NCI-H2196 (cell line): Measurements from ENCODE around the gene NFIX.
A peak's percentile ranks its signal among the peaks of the same experiment; 100 is the strongest.

Experiments
- DNase-seq: peaks from one replicate; lab custom pipeline; 2025; ENCODE audit not compliant: unreplicated experiment; lab: John Stamatoyannopoulos, UW

Gene NFIX

DNA sequence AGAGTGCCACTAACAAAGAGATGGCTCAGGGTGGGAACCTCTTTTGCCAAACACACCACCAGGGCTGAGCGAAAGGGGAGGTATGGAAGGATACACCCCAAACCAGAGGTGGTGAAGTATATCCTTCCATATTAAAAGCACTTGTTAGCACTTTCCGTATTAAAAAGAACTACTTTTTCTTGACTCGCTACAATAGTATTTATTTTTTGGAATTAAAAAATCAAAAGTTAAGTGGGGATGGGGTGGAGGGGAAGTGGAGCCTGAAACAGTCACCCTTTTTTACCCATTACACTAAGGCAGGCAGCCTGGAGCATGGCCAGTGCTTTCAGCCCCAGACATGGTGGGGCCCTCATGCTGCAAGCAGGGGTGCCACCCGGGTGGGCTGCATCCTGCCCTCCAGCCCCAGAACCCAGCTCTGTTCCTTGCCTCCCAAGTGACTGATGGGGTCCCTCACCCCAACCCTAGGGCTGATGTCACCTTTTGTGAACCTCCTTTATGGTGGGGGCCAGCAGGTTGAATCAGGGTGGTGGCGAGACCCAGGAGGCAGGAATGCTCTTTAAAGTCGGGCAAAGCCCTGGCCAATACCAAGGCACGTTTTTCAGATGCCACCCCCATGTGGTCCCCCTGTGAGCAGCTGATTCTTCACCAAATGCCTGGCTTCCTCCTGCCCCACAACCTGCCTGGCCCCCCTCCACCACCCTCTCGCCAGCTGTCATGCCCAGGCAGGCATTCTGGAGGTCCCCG is 76.3 kb downstream of the NFIX start:
- no peak for DNase-seq

DNA sequence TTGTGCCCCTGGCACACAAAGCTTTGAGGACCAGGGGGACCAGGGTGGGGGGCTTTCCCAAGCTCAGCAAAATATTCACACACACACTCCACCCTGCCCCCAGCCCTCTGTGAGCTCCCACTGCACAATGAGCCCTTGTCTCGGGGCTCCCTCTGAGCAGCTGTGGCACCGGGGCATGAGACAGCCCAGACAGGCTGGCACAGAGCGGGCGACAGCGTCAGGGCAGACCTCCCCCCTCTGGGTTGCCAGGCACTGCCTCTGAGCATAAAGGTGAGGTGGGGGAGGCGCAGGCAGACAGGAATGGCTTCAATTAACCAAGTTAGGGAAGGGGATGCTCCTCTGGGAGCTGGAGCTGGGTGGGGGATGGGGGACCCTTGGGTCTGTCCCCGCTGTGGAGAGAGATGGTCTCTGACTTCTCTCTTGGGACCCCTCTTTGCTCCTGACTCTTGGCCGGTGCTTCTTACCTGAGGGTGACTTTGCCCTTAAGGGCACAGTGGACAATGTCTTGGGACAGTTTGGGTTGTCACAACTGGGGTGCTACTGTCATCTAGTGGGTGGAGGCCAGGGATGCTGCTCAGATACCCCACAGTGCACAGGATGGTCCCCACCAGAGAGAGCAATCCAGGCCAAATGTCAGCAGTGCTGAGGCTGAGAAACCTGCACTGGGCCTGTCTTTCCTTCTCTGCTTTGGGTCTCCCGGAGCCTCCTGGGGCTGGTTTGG is 77.1 kb downstream of the NFIX start:
- no peak for DNase-seq

DNA sequence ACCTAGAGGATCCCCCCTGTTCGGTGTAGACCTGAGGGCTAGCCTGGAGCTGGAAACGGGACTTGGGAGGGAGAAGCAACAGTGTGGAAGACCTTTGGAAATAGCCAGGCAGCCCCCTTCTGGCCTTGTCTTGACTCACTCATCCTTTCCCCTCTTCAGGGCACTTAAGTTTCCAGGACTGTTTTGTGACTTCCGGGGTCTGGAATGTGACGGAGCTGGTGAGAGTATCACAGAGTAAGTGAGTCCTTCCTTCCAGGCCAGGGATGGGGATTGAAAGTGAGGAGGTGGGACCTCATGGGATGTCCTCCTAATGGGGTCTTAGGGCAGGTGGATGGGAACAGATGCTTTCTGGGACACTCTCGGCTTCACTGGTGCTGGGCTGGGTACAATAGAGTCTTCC is 78.0 kb downstream of the NFIX start:
- DNase-seq = no peak

DNA sequence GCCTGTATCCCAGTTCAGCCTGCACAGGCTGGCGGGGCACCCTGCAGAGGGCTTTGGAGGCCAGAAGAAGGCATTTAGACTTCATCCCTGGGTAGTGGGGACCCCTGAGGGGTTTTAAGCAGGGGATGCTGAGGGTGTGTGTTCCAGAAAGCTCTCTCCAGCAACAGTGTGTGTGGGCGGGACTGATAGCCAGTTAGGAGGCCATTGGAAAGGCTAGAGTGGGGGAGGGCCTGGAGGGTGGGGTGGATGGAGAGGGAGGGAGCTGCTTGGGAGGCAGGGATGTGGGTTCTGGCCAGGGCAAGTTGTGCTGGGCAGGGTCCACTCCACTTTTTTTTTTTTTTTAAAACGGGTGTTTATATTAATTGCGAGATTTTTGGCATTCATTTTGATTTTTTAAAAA is 79.1 kb downstream of the NFIX start:
- DNase-seq = no peak

DNA sequence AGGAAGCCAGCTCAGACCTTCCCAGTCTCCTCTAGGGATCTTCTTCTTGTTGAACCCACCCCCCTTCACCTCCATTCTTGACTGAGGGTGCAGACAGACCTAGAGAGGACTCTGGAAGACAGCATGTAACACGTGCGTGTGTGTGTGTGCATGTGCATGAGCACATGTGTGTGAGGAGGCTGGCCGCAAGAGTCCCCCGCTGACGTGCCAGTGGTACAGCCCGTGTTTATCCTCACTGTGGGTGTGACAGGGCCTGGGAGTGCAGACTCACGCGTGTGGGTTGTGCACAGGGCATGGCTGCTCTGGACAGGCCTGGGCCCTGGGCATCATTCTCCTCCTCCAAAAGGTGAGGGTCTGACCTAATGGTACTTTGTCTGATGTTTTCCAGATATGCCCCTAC is 81.0 kb downstream of the NFIX start:
- no peak for DNase-seq

DNA sequence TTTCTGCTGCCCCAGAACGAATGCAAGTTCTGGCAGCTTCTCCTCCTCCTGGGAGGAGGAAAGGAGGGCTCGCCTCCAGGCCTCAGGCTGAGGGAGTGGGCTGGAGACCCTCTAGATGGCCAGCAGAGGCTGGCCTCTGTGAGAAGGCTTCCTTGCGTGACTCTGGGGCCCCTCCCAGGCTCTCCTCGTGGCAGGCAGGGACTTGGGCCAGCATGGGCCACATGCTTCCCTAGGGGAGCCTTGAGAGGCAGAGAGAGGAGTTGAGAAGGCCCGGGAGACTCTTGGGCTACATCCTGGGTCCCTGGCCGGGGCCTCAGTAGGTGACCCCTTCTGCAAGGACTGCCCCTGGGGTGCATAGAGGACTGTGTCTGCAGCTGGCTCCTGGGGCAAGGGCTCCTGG is 81.5 kb downstream of the NFIX start:
- DNase-seq = no peak

DNA sequence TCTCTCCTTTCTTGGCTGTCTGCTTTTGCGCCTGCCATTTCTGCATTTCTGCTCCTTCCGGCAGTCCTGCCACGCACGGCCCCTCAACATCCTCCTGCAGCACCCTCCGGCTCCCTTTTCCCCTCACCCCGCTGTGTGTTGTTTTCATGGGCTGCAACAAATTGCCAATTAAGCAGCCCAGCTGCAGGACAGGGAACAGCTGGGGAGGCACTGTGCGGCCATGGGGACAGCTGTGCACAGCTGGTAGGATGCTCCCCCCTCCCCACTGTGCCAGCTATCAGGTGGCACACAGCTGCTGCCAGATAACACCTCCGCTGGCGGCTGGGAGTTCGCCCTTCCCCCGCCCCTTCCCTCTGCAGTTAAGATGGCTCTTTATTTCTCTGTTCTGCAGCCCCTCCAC is 82.0 kb downstream of the NFIX start:
- DNase-seq = no peak

DNA sequence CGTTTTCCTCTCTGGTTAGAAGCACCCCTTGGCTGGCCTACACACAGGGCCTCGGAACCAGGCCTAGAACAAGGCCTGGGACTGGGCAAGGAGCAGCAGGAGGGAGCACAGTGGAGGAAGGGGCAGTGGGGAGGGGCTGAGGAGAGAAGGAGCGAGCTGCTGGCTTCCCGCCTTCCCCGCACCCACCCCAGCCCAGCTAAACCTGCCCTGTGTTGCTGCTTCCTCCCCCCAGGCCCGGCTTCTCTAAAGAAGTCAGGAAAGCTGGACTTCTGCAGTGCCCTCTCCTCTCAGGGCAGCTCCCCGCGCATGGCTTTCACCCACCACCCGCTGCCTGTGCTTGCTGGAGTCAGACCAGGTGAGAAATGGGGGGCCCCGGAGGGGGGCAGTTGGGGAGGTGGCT is 83.1 kb downstream of the NFIX start:
- DNase-seq = no peak

DNA sequence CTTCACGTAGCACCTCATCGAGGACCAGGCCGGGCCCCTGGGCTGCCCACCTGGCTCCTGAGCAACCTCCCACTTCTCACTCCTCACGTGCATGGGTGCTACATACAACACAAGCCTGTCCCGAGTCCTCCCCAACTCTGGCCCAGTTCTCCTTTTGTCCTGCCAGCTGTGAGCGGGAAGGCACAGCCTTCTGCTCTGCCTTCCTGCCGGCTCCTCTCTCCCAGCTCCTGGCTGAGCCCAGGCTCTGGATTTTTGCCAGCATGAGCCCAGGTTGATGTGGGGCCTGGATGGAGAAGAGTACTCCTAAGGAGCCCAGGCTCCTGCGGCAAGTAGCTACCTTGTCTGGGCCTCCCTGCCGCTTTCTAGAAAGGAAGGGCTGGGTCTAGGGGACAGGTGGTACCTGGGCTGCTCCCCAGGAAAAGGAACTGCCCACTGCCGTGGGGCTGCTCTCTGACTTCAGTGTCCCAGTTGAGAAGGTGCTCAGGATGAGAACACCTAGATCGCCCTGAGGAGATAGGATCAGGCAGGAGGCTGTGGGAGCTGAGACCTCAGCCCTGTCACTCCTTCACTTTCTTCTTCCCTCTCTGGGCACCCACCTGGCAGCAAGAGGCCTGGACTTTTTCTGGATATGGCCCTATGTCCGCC is 83.7 kb downstream of the NFIX start:
- DNase-seq = peak; percentile 42

DNA sequence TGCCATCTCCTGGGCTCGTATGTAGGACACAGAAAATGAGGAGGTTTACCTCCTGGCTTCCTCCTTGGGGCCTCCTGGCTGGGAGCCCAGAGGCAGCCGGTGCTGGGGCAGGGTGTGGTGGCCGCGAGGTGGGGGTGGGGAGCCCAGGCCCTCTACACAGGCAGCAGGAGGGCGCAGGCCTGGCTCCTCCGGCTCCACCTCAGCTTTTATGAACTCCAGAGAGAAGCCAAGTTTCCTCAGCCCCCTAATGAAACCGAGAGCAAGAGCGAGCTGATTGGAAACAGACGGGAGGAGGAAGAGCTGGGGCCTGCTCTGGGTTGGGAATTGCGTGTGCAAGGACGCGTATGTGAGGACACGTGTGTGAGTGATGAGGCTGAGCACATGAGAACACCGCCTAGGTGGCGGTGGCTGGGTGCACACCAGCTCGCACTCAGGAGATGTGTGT is 84.3 kb downstream of the NFIX start:
- peak; percentile 35 for DNase-seq

DNA sequence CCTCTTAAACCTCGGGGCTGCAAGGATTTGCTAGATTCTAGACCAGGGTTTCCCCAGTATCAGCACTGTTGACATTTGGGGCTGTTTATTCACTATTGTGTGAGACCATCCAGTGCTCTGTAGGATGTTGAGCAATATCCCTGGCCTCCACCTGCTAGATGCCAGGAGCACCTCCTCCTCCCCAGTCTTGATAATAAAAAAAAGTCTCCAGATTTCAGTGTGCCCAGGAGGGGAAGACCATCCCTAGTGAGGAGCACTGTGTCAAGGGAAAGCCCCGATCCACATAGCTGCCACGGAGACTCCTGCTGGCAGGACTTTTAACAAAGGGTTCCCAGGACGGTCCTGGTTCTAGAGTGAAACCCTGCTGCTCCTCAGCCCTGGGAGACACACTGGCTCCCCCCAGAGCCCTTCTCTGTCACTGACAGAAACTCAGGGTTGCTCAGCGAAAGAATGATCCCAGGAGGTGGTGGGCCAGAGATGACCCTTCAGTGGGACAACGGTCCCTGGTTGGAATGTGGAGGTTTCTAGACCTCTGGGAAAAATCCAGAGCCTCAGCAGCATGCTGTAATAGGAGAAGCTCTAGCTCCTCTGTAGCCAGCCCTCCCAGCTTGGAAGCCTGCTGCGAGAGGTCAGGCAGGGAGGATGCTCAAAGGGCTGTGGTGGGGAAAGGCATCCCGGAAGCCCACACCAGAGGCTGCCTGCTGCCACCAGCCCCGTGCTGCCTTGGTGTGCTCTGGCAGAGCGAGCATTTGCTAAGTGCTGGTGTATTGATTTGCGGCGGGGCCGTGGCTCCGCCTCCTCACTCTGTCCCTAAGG is 87.1 kb downstream of the NFIX start:
- no peak for DNase-seq

DNA sequence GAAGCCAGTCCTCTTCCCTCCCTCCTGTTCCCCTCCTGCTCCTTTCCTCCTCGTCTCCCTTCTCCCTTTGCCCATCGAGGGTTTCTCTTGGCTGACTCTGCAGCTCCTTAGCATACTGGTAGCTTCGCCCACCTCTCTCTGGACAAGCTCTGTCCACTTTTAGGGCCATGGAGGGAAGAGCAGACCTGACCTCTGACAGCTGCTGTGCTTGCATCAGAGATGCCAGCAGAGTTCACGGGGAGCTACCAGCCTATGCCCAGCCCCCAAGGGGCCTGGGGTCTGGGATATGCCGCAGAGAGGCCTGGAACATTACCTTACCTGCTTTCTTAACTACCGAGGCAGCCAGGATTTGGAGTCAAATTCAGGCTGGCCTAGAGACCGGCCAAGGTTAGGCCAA is 87.7 kb downstream of the NFIX start:
- no peak for DNase-seq

DNA sequence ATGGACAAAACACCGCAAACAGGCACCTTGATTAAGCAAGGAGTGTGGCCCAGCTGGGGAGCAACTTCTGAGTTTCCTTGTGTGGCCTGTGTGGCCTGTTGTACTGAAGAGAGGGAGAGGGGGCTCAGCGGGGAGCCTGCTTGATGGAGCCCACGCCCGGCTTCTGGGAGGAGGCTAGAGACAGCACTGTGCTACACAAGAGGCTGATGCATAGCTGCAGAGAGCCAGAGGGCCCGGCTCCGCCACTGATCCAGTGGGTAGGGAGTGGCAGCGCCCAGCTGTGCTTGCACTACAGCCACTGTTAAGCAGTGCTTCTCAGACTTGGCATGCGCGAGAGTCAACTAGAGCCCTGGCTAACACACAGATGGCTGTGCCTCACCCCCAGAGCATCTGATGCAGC is 88.4 kb downstream of the NFIX start:
- DNase-seq = no peak

DNA sequence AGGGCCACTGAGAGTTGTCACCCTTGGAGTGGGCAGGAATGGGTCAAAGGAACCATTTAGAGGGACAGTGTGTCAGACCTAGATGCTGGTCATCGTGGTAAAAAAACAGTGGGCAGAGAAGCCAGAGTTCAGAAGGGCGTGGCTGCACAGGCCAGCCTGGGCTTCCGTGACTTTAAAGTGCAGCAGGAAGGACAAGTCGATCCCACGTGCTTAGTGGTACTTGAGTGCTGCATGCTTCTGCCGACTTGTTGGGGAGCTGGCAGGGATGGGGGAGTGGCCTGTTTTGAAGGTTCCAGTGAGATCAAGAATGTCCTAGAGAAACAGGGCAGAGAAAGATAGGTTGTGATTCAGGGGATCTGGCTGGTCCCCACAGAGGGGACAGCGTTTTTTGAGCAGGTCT is 90.4 kb downstream of the NFIX start:
- DNase-seq = no peak

DNA sequence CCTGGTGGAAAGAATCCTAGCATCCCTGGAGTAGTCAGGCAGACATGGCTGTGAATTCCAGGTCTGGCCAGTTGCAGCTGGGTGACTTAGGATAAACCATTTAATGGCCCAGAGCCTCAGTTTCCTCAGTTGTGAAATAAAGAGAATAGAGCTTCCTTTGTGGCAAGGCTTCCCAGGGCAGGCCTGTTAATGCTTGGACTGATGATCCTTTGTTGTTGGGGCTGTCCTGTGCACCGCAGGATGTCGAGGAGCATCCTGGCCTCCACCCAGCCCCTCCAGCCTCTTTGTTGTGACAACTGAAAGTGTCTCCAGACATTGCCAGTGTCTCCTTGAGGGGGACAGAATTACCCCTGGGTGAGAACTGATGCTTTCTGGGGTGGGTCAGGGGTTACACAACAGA is 91.1 kb downstream of the NFIX start:
- no peak for DNase-seq

DNA sequence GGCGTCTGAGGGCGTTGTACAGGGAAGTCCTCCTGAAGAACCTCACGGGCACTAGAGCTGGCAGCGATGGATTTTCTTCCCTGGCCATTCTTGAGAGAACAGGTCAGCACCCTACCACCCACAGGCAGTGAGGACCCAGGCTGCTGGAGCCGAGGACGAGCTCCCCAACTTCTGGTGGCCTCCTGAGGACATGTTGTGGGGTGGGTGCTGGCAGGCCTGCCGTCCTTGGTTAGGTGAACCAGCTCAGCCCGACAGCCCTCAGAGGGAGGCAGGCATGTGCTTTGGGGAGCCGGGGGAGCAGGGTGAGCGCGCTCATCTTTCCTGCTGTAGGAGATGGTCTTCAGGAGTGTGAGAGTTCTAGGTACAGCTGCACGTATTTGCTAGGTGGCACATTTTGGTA is 92.0 kb downstream of the NFIX start:
- DNase-seq = no peak

DNA sequence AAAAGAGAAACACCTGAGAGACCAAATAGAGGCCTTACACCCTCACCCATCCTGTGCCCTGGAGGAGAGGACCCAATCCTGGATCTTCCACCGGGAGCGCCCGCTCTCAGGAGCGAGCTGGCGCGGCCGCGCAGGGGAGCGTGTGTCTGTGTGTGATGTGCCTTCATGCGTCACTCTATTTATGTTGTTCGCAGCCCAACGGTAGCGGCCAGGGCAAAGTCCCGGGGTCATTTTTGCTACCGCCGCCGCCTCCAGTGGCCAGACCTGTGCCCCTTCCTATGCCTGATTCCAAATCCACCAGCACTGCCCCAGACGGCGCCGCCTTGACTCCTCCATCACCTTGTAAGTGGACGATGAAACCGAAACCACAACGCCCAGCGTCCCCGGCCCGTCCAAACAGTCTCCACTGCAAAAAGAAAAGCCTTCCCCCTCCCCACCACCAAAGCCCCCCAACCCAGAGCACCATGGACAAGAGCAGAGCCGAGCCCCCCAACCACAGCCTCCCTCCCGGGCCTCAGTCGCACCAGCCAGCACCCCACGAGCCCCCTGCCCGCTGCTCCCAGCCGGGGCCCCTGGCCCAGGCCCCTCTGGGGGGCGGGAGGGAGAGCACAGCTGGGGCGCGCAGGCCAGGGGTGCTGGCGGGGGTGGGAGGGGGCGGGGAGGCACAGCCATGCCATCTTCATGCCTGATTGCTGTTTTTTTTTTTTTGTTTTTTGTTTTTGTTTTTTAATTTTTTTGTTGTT is 92.7 kb downstream of the NFIX start:
- DNase-seq = no peak

DNA sequence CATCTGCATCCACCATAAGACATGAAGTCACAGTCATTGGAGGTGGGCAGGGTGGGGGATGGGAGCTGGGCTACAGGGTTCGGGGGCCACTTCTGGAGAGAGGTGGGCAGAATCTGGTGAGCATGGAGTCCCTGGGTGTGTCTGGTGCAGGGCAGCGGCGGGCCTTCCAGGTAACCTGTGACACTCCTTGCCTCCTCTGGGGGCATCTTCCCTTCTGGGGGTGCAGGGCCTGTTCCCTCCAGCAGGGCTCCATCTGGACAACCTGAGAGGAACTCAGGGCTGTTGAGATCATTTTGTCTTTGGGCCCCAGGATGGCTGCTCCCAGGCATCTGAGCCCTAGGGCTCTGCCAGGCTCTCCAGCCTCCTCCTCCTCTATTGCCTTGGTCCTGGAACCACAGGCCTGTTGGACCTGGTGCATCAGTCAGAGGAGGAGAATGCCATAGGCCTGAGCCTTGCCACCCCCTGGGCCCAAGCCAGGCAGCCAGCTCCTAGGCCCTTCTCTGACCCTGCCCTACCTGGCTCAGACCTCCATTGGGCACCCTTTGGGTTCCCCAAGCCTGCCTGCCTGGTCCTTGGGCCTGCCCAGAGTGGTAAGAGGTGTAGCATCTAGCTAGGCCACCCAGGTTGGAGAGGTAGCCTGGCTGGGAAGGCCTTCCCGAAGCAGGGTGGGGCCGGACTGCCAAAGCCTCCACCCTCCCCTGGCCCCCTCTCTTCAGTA is 94.0 kb downstream of the NFIX start:
- no peak for DNase-seq

DNA sequence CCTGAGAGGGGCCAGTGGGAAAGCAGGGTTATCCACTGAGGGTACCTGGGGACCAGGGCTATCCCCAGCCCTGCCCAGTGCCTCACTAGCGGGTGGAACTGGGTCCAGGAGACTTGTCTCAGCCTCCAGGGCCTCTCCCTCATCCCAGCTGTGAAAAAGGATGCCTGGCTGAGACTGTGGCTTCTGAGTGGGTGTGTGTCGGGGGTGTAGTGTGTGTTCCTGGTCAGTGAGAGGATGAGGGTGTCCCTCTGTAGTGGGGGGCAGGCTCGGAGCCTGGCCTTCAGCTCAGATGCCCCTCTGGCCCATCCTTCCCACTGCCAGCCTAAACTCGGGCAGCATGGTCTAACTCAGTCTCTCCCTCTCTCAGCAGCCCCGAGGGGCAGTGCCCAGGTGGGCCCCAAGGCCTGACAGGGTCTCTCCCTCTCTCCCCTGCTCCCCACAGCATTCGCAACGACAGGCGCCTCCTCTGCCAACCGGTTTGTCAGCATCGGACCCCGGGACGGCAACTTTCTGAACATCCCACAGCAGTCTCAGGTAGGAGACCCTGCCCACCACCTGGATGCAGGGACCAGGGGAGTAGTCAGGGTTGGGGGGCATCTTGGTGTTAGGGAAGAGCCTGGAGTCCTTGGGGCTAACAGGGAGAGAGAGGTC is 94.7 kb downstream of the NFIX start:
- no peak for DNase-seq
